ENCODE data around the gene DMBX1. TPM values are rescaled to one million over a fixed set of nuclear protein-coding genes. Genes with fewer than 3 reads are reported as not detected.

The DMBX1 gene
- total and polyA plus RNA-seq, 2 of the 4 experiments (the other 2 are of a cell fraction), result not detected

DNA sequence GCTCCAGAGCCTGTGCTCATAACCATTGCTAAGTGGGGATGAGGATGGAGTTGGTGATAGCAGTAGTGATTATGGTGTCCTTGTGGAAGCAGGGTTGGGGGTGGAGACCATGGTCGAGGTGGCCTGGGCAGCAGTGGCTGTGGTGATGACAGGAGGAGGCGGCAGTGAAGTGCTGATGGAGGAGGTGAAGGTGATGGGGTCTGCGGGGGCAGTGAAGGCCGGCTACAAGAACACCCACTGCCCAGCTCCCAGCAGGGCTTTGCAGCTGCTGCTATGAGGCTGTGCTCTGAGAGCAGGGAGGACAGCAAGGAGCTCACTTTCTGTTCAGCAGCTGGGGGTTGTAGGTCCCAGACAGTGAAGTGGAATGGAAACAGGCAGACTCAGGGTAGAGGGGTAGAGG lies 15.6 kb upstream of the DMBX1 start:
- Histone ChIP-seq H3K18ac (ENCODE audit: low read depth, low read length) (no peak overlapping the region), H3K79me1 (ENCODE audit: low read depth in 1 of 2, low read length in 2 of 2) (no peaks in the 10 kb centered on the region), H2BK20ac (ENCODE audit: low read depth, low read length) (no peak overlapping the region), H3K27ac (ENCODE audit: insufficient read depth, low read length) (no peak overlapping the region), H4K20me1 (ENCODE audit: insufficient read depth, low read length) (no peaks in the 10 kb centered on the region), H3K9me3 (ENCODE audit: control insufficient read depth, insufficient read depth, low read length) (no peaks in the 10 kb centered on the region), H4K8ac (ENCODE audit: low read depth in 2 of 2, low read length in 2 of 2) (no peak overlapping the region), H2AK5ac (ENCODE audit: low read depth, low read length) (no peak overlapping the region), H3K4me3 (ENCODE audit: insufficient read depth, low read depth, low read length) (no peak overlapping the region), H3K36me3 (ENCODE audit: control insufficient read depth, insufficient read depth, low read length) (no peaks in the 10 kb centered on the region), H3K4ac (ENCODE audit: low read depth, low read length) (no peak overlapping the region), H2AK9ac (replicated peaks; ENCODE audit: low read depth, low read length, poor library complexity) (no peak overlapping the region), H3K4me2 (ENCODE audit: low read depth, low read length) (no peak overlapping the region), H4K91ac (ENCODE audit: insufficient read depth, low read depth, low read length) (no peak overlapping the region), H3K27me3 (ENCODE audit: control insufficient read depth, insufficient read depth, low read length) (peaks cover 65% of the 10 kb centered on the region), H3K9ac (ENCODE audit: low read depth, low read length) (no peak overlapping the region), H3K4me1 (ENCODE audit: control insufficient read depth, insufficient read depth, low read length) (no peaks in the 10 kb centered on the region), H2BK120ac (ENCODE audit: low read depth, low read length) (no peak overlapping the region), H2AFZ (replicated peaks; ENCODE audit: low read length, poor library complexity) (no peak overlapping the region), H2BK15ac (ENCODE audit: low read depth, low read length) (no peak overlapping the region), H3K14ac (replicated peaks; ENCODE audit: low read depth, low read length) (no peak overlapping the region), H2BK5ac (ENCODE audit: low read depth, low read length, poor library complexity, severe bottlenecking) (no peak overlapping the region), H3K9me1 (ENCODE audit: insufficient read depth, low read length) (no peaks in the 10 kb centered on the region), H3K56ac (ENCODE audit: extremely low read depth, insufficient read depth, low read length) (no peak overlapping the region), H3K23ac (ENCODE audit: low read depth, low read length) (no peak overlapping the region), H4K5ac (ENCODE audit: low read depth, low read length) (no peak overlapping the region)
- ChIA-PET POLR2A (ENCODE audit: unreplicated experiment) (no interaction called here), CTCF (no interaction called here)
- no peak for DNase-seq
- 0% methylated on average over 1 of the region's 4 CpGs; no CpG with 5 or more reads in 1 of the 2 experiments for WGBS, 2 experiments (ENCODE audit: extremely low coverage in 2 of 2, insufficient read length in 1 of 2)
- intact Hi-C loops (cut with micrococcal nuclease) (no loop called here), in situ Hi-C loops (cut with MboI; ENCODE audit: low sequenced_read_pairs) (no loop called here), dilution Hi-C loops (cut with HindIII; ENCODE audit: low sequenced_read_pairs, unreplicated experiment) (no loop called here)
- ATAC-seq (ENCODE audit: low read depth), result 0 out of 2 replicates have a peak, but pooled peaks have one; percentile 28
- no TSS peak for BruUV-seq (replicated peaks)
- TF ChIP-seq BHLHE40 (IDR thresholded peaks at IDR 0.05; ENCODE audit: low read depth, low read length), result no peak
- TF ChIP-seq, protein P1, sequence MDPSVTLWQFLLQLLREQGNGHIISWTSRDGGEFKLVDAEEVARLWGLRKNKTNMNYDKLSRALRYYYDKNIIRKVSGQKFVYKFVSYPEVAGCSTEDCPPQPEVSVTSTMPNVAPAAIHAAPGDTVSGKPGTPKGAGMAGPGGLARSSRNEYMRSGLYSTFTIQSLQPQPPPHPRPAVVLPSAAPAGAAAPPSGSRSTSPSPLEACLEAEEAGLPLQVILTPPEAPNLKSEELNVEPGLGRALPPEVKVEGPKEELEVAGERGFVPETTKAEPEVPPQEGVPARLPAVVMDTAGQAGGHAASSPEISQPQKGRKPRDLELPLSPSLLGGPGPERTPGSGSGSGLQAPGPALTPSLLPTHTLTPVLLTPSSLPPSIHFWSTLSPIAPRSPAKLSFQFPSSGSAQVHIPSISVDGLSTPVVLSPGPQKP (IDR thresholded peaks at IDR 0.05; ENCODE audit: borderline replicate concordance, low read depth, low read length), result no peak
- no peak for TF ChIP-seq FOS (IDR thresholded peaks at IDR 0.05; ENCODE audit: low read depth, low read length)
- no peak for TF ChIP-seq NFE2L2 (IDR thresholded peaks at IDR 0.05; ENCODE audit: low read depth, low read length)
- no peak for TF ChIP-seq MXI1 (IDR thresholded peaks at IDR 0.05; ENCODE audit: borderline replicate concordance, low read depth, low read length)
- TF ChIP-seq POLR2A (IDR thresholded peaks at IDR 0.05; ENCODE audit: low read depth, low read length), result no peak
- TF ChIP-seq RFX5 (IDR thresholded peaks at IDR 0.05; ENCODE audit: low read depth, low read length), result no peak
- TF ChIP-seq MAFK (IDR thresholded peaks at IDR 0.05; ENCODE audit: low read depth, low read length), result no peak
- TF ChIP-seq SMC3 (IDR thresholded peaks at IDR 0.05; ENCODE audit: low read depth, low read length), result no peak
- no peak for TF ChIP-seq MAZ (IDR thresholded peaks at IDR 0.05; ENCODE audit: borderline replicate concordance, low read depth, low read length)
- no peak for TF ChIP-seq CEBPB (IDR thresholded peaks at IDR 0.05; ENCODE audit: low read depth, low read length)
